ENCODE measurements around the gene ZEB2.

DNA sequence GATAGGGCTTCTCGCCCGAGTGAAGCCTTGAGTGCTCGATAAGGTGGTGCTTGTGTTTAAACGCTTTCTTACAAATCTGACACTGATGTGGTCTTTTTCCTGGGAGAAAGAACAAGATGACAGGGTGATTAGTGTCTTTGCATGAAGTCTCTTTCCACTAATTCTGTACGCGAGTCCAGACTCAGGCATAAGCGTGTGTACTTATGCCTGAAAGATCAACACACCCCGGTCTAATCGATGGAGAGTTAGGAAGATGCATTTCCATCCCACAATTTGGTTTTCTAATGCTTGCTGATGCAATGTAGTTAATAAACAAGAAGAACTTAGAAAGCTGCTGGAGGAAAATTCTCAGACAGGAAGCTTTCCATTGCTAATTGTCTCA, 130.0 kb downstream of the ZEB2 start:
- TF ChIP-seq, protein P1, sequence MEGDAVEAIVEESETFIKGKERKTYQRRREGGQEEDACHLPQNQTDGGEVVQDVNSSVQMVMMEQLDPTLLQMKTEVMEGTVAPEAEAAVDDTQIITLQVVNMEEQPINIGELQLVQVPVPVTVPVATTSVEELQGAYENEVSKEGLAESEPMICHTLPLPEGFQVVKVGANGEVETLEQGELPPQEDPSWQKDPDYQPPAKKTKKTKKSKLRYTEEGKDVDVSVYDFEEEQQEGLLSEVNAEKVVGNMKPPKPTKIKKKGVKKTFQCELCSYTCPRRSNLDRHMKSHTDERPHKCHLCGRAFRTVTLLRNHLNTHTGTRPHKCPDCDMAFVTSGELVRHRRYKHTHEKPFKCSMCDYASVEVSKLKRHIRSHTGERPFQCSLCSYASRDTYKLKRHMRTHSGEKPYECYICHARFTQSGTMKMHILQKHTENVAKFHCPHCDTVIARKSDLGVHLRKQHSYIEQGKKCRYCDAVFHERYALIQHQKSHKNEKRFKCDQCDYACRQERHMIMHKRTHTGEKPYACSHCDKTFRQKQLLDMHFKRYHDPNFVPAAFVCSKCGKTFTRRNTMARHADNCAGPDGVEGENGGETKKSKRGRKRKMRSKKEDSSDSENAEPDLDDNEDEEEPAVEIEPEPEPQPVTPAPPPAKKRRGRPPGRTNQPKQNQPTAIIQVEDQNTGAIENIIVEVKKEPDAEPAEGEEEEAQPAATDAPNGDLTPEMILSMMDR (IDR thresholded peaks at IDR 0.05; ENCODE audit: extremely low read depth in 1 of 2, insufficient read depth in 1 of 2, low read depth in 1 of 2, low read length in 2 of 2), result no peak
- no peak for TF ChIP-seq EZH2 (IDR thresholded peaks at IDR 0.05; ENCODE audit: borderline replicate concordance, low read depth, low read length, severe bottlenecking)

All from endothelial cell of umbilical vein (primary cell).